HG02840 (cell line): Measurements from ENCODE around the gene KMT2C.
"Not testable (repeated sequence)": the region's sequence is repeated elsewhere in the genome, so short reads cannot be mapped to it uniquely, and the experiment has no call there.

ENCODE experiments used
- ATAC-seq: cut with Tn5 transposase; IDR thresholded peaks from one replicate; pipeline ENCODE4 v1.9.1; 2021; ENCODE audit warnings: mild to moderate bottlenecking, moderate library complexity, moderate number of reproducible peaks; ENCODE audit not compliant: unreplicated experiment, low FRiP score

KMT2C gene

DNA sequence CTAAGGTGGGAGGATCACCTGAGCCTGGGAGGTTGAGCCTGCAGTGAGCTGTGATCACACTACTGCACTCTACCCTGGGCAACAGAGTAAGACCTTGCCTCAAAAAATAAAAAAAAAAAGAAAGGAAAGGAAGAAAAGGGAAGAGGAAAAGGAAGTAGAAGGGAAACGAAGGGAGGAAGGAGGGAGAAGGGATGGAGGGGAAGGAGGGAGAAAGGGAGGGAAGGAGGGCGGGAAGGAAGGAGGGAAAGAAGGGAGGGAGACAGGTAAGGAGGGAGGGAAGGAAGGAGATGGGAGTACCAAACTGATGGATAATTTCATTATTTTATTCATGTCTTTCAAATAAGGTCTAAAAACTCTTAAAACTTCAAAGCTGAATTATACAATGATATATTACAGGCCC lies 106.3 kb downstream of the KMT2C start:
- ATAC-seq = no peak

DNA sequence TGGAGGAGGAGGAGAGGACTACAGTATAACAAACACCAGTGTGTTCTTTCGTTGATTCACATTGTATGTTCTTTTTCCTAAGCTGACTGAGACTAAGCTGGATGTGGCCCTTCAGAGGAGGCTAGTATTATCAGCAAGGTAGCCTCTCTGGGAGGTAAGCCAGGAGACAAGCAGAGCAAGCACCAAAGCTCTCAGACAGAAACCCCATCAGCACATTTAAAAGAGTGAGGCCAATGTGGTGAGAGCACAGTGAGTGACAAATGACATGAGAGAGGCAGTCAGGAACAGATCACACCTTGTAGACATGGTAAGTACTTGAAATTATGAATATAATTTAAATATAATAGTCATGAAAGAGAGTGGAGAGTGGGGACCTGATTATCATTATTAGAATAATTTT lies 107.6 kb downstream of the KMT2C start:
- no peak for ATAC-seq

DNA sequence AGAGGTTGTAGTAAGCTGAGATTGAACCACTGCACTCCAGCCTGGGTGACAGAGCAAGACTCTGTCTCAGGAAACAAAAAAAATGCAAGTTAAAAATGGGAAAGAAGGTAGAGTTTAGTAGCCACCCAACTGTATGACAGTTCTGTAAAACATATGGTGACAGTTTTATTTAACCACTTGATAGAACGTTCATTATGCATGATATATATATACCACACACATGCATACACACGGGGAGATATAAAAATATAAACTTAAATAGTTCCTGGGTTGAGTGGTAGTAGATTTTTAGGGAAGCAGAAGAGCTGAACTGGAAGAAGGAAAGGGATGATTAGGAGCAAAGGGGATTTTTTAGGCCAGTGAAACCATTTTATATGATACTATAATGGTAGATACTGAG lies 120.0 kb downstream of the KMT2C start:
- ATAC-seq = no peak

DNA sequence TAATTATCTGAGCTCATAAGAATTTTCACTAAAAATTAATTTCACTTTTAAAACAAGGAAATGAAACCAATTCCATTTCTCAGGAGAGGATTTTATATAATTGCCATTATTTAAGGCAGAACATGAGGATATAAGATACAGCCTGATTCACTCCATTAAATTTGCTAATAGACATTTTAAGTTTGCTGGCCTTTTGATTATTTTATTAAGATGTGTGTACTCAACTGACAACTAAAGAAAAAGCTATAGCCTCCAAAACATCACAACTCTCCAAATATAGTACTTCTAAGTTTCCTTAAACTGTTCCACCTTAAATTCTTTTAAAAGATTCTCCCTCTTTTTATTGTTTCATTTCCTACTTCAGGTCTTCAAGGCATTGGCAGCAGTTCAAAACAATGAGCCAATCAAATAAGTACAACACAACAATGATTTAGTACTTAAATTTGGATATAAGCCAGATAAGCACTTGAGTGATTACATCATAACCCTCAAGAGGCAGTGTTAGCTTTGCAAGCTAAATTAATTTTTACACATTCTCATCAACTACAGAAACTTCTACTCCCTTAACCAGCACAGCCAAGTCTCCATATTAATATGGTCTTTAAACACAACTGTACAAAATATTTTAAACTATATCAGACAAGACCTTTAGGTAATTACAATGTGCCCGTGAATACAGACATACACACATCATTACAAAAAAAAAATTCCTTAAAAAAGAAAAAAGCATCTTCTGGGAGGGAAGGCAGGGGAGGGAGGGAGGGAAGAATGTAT lies 121.8 kb downstream of the KMT2C start:
- ATAC-seq = no peak

DNA sequence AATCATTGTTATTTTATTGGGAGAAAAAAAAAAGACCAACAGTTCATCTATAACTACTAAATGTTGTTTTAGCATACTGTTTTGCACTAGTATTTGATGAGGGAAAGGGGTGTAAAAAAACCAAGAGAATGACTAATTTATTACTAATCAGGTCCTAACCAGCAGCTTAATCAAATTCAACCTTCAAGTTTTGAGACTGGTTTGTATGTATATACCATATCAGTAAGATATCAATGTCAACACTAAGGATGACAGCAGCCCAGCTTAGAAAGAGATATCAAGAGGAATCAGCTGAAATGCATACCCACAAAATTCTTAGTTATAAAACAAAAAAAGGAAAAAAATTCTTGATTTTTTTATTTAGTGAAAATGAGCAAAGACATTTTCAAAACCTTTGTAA lies 122.6 kb downstream of the KMT2C start:
- no peak for ATAC-seq

DNA sequence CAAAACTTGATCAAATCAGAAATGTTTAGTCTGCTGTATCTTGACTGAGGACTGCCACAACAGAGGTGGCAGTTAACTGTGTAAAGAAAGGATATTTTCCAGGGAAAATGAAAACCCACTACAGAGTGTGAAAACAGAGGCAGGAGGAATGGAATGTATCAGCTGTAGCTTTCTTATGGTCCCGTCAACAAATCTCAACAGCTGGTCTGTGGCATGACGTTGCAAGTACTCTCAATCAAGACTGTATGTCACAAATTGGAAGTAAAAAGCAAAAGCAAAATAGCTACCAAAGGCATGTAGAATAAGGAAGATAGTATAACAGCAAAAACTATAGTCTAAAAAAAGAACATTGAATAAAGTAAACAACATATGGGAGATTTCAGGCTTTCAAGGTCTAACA lies 123.5 kb downstream of the KMT2C start:
- no peak for ATAC-seq

DNA sequence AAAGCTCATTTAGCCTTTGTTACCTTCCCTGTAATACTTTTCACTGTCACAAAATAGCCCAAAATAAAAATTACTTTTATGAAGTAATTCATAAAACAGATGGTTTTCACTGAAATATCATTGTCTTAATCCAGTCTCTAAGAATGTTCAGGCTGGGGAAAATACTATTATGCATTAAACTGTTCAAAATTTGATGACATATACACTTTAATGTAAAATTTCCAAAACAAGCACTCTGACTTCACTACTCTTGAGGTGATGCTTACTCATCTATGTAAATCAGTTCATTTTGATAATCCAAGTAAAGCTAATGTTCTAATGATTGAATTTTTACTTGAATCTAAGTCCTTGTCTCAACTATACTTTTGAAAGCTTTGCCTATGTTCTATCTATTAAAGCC lies 127.9 kb downstream of the KMT2C start:
- no peak for ATAC-seq

DNA sequence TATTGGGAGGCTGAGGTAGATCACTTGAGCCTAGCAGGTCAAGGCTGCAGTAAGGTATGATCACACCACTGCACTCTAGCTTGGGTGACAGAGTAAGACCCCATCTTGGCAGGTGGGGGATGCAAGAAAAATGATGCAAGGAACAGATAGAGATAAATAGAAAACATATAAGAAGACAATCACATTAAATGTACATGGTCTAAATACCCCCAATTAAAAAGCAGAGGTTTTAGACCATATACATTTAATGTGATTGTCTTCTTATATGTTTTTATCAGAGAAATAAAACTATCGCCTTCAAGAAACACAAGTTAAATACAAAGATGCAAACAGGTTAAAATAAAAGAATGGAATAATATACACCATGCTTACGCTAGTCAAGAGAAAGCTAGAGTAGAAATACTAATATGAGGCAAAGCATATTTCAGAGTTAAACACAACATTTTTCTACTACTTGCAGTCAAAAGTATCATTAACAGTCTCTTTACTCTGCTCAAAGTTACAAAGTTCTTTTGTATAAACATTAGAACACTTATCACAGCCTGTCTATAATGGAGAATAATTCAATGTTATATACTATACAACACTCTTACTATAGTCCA lies 136.2 kb downstream of the KMT2C start:
- ATAC-seq = not testable (repeated sequence)

DNA sequence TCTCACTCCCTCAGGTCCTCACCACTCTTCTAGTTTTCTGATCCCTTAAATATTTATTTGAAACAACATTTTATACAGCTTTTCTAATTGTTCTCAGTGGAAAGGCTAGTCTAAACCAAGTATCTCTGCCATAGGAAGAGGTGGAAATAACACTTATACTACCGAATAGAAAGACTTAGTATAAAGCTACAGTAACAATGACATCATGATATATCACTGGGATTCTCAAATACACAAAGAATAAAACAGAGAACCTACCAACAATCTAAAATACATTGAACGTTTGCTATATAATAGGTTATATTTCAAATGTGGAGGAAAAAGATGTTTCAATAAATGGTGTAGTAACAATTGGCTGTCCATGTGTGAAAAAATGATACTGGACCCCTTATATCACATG lies 142.9 kb downstream of the KMT2C start:
- no peak for ATAC-seq

DNA sequence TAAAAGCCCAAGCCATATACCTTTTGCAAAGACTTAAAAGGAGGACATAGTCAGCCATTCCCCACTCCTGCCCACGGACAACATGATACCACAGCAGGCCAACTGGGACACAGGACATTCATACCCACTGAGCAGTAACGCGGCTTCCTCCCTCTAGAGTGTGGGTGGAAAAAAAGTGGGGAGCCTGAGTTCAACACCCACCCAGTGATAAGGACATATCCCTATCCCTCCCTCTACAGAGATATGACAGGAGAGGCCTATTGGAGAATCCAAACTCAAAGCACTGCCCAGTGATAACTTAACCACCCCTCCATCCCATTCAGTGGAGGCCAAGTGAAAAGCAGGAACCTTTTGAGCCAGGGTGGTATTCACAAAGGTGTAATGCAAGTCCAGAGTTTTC lies 148.8 kb downstream of the KMT2C start:
- ATAC-seq = not testable (repeated sequence)

DNA sequence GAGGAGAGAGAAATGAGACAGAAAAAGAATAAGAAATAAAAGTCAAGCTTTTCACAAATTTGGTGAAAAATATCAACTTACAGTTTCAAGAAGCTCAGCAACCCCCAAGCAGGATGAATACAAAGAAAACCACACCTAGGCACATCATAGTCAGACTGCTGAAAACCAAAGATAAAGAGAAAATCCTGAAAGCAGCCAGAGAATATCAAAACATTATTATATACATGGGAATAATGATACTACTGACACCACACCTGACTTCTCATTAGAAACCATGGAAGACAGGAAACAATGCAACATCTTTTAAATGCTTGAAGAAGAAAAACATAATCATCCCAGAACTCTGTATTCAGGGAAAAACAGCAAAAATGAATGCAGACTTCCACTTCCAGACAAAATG lies 149.6 kb downstream of the KMT2C start:
- ATAC-seq = not testable (repeated sequence)

DNA sequence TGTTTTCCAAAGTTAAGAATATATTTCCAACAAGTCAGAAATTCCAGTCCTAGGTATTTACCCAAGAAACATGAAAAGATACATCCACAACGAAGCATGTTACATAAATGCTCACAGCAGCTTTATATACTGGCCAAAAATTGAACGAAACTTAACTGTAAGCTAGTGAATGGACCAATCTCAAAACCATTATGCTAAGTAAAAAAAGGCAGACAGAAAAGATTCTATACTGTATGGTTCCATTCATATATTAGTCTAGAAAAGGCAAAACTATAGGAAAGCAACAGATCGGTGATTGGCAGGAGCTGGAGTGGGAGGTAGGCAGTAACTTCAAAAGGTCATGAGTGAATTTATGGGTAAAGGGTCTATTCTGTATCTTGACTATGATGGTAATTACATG lies 150.8 kb downstream of the KMT2C start:
- not testable (repeated sequence) for ATAC-seq

DNA sequence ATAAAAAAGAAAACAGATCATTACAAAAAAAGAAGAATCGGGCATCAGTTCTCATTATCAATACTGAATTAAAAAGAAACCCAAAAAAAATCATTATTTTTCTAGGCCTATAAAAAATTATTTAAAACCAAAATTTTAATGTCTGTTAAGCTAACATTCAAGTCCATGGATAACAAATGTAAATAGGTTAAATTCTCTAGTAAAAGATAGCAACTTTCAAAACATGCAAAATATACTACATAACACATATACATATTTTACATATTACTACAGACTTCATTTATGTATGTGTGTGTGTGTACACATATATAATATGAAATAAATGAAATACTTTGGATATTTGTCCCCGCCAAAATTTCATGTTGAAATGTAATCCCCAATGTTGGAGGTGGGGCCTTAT lies 158.1 kb downstream of the KMT2C start:
- ATAC-seq = not testable (repeated sequence)

DNA sequence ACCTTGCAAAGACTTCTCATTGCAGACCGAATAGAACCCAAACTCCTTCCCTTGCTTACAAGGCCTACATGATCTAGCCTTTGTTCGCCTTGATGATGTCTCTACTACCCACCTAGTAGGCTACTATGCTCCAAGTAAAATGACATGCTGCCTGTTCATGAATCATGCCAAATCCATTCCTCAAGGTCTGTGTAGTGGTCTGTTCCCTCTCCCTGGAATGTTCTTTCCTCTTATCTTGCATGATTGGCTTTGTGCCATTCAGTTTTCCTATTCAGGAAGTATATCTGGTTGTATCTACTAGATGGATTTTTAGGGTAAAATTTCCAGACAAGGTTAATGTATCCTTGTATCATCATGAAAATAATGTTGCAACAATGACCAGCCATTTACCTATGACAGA lies 165.4 kb downstream of the KMT2C start:
- not testable (repeated sequence) for ATAC-seq

DNA sequence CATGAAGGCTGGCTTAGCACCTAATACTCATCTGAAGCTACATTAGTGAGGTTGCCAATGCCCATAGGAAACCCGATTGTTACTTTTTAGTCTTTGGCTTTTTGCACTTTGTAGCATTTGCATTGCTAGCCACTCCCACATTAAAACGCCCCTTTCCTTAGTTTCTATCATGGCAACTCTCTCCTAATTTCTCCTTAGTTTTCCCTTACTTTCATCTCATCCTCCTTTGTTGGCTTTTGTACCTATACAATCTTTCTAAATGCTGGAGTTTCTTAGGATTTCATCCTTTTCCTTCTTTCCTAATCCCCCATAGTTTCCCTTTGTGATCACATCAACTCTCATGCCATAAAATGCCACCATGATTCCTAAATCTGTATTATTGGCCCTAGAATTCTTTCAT lies 168.9 kb downstream of the KMT2C start:
- ATAC-seq = not testable (repeated sequence)

DNA sequence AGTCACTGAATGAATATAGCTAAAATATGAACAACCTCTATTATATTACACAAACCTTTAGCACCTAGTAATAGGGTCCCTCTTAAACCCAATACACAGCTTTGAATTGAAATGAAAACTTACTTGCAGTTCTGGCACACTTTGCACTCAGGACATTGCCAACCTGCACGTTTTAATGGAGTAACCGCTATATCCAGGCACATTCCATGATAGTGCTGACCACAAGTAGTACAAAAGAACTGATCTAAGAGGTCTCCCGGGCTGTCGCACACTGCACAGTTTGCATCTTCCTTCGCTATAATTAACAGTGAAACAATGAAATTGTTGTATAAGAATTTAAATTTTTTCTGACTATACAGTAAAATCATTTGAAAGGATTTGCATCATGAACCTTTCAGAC lies 170.9 kb downstream of the KMT2C start:
- not testable (repeated sequence) for ATAC-seq

DNA sequence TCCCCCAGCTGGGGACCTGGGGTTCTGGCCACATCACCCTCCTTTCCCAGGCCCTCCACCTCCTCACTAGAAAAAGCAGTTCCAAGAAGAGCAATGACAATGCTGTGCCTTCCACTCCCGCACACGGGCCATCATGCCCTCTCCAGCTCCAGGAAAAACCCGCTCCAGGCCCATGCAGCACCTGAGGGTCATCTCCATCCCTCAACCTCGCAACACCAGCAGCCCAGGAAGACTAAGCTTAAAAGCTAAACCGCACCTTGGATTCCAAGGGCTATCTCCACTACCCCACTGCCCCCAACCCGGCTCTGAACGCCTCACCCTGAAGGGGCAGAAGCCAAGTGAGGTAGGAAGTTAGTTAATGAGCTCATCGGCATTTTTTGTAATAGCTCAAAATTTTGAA lies 173.7 kb downstream of the KMT2C start:
- ATAC-seq = not testable (repeated sequence)

DNA sequence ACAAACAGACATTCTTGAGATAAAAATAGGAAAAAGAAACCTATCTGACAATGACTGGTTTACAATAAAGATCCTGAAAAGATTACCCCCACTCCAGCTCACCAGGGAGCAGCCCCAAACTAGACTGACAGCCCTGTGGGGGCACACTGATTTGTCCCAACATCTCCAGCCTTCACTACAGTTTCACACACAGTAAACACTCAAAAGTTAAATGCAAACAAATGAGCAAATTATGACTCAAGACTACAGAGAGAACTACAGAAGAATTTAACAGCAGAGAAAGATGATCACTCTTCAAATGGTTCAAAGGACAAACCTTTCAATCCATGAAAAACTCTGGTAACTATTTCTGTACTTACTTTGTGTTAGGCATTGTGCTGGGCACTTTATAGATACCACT lies 176.2 kb downstream of the KMT2C start:
- ATAC-seq = not testable (repeated sequence)

DNA sequence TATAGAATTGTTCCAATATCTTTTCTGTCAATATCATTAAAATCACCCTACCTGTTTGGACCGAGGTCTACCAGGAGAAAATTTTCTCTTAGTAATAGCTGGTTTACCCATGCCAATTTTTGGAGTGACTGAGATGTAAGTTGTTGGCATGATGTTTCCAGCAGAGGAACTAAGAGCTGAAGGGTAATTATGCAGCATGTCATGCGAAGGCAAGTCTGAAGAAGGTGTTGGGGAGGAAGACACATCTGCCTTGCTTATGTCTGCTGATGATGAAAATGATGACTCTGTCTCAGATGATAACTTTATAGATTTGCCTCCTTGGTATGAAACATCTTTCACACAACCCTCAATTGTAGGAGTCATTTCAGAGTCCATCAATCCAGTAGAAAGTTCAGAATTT lies 188.0 kb downstream of the KMT2C start:
- ATAC-seq = not testable (repeated sequence)

DNA sequence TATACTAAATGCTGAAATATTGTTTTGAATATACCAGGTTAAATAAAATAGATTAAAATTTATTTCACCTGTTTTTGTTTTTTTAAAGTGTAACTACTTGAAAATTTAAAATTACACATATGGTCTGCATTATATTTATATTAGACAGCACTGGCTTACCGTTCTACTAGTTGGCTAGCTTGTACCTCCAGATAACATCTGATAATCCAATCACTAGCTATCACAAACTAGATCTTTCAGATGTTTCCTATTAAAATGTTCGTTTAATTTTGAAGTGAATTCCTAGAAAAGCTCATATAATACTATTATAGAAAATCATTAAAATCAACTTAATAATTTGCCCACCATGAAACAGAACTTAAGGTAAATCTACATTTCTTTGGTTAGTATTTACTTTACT lies 190.4 kb downstream of the KMT2C start:
- not testable (repeated sequence) for ATAC-seq

DNA sequence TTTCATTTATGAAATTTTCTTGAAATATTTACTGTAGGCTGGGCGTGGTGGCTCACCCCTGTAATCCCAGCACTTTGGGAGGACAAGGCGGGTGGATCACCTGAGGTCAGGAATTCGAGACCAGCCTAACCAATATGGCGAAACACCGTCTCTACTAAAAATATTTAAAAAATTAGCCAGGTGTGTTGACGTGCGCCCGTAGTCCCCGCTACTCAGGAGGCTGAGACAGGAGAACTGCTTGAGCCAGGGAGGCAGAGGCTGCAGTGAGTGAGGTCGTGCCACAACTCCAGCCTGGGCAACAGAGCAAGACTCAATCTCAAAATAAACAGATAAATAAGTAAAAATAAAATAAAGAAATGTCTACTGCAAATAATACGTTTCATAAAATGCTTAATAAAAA lies 192.3 kb downstream of the KMT2C start:
- not testable (repeated sequence) for ATAC-seq

DNA sequence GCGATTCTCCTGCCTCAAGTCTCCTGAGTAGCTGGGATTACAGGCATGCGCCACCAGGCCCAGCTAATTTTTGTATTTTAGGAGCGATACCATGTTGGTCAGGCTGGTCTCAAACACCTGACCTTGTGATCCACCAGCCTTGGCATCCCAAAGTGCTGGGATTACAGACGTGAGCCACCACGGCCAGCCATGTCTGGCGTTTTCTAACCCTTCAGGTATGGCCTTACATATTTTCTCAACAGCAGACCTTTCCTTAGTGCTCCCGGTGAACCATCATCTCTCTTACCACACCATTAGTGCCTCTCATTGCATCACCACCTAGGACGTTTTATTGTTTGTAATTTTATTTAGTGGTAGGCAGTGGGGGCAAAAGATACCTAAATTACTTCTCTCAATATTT lies 194.5 kb downstream of the KMT2C start:
- ATAC-seq = not testable (repeated sequence)
